ENCODE measurements around the gene LHFPL6. TPM values are rescaled to one million over a fixed set of nuclear protein-coding genes. Genes with fewer than 3 reads are reported as not detected.

The LHFPL6 gene
- total RNA-seq, result 10 to 100 TPM in 2 of 4 donors, 1 to 10 TPM in 2; 3.7 to 40.4 (median 8.0) TPM

DNA sequence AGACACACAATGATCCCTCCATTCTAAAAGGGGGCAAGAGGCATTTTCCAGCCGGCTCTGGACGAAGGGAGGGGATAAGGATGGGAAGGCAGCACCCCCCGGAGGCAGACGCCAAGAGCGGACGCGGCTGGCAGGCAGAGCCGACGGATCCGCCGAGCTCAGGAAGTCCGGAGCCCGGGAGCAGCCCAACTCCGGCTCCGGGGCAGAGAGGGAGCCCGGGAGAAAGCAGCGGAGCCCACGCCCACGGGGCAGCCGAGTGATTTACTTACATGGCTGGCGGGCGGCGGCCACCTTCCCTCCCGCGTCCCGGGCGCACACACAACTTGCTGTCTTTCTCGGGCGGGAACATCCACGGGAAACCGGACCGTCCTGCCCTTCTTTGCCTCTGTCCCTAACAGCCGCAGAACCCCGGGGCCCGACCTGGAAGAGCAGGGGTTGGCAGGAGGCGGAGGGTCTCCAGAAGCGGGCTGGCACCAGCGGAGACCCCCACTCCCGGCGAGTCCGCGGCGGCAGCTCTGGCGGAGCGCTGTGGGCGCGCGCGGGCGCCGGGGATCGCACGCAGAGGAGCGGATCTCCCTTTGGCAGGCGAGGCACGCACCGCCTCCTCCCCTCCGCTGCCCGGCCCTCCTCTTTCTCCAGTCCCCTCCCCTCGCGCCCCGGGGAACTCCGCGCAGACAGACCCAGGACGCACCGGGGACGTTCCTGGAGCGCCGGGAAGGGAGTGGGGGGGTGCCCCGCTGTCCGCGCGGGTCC, at the start of gene LHFPL6:
Gene LHFPL6, minus strand, starts transcription at position 580 of the 753 bp plus-strand sequence.
- H3K27me3 ChIP-seq, result peaks cover 0 to 10% (median 0%) of the 10 kb centered on the region in 4 donors
- H3K4me1 ChIP-seq, result peaks cover 3 to 44% (median 9%) of the 10 kb centered on the region in 3 donors
- DNase-seq, result no peak
- H3K4me3 ChIP-seq, result peak within 1 kb of the TSS; percentile 72 to 78 (median 75)
- 0% methylated on average over 1 of the region's 73 CpGs; no CpG with 5 or more reads in 1 of the 2 donors for WGBS, 2 donors
- intact Hi-C loops (cut with DNase I), result no loop called here
- no peaks in the 10 kb centered on the region for H3K9me3 ChIP-seq
- peak within 1 kb of the TSS; percentile 80 to 93 (median 90) for H3K27ac ChIP-seq
- TF ChIP-seq POLR2A (IDR thresholded peaks at IDR 0.05), result peak in 2 of 4 donors; percentile 68 to 75
- TF ChIP-seq, protein P1, sequence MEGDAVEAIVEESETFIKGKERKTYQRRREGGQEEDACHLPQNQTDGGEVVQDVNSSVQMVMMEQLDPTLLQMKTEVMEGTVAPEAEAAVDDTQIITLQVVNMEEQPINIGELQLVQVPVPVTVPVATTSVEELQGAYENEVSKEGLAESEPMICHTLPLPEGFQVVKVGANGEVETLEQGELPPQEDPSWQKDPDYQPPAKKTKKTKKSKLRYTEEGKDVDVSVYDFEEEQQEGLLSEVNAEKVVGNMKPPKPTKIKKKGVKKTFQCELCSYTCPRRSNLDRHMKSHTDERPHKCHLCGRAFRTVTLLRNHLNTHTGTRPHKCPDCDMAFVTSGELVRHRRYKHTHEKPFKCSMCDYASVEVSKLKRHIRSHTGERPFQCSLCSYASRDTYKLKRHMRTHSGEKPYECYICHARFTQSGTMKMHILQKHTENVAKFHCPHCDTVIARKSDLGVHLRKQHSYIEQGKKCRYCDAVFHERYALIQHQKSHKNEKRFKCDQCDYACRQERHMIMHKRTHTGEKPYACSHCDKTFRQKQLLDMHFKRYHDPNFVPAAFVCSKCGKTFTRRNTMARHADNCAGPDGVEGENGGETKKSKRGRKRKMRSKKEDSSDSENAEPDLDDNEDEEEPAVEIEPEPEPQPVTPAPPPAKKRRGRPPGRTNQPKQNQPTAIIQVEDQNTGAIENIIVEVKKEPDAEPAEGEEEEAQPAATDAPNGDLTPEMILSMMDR (IDR thresholded peaks at IDR 0.05), result peak in 1 of 6 experiments; percentile 14
- H3K36me3 ChIP-seq, result no peaks in the 10 kb centered on the region

DNA sequence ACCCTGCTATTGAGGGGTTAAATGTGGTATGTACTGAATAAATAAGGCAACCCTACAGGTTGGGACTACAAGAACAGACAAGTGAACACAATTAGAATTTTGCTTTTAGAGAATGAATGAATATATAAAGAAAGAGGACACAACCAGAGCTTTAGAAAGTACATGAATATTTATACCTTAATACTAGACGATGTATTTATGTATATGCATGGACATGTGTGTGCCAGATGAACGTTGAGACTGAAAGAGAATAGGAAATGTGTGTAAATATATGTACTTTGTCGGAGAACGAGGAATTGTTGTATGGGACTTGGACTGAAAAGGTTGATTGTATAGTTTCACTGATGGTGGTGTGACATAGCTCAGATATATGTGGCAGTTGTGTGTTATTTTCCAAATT, 43.1 kb upstream of the LHFPL6 start:
- 44 to 59% methylated on average over 4 of the region's 4 CpGs for WGBS, 2 donors
- Histone ChIP-seq H3K4me1 (no peaks in the 10 kb centered on the region), H3K9me3 (no peaks in the 10 kb centered on the region), H3K27ac (no peak overlapping the region), H3K27me3 (peaks cover 0 to 7% (median 0%) of the 10 kb centered on the region in 4 donors), H3K36me3 (no peaks in the 10 kb centered on the region), H3K4me3 (no peak overlapping the region)
- TF ChIP-seq, protein P1 (IDR thresholded peaks at IDR 0.05), result no peak
- TF ChIP-seq POLR2A (IDR thresholded peaks at IDR 0.05), result no peak
- DNase-seq, result no peak
- intact Hi-C loops (cut with DNase I), result no loop called here

DNA sequence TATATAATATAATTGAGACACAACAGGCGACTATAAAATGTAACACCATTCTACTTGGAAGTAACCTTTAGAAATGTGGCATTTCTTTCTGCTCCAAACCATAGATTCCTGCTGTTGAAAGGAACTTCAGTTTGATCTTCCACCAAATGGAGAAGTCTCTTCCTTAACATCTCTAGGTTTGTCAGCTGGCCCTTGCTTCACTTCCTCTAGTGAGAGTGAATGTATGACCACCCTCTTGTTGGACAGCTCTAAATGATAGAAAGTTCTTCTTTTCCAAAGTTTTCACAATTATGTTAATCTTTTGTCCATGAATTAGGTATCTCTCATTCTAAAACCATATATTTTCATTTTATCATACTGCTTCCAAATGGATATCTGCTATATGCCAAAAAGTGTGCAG, 38.7 kb upstream of the LHFPL6 start:
- Histone ChIP-seq H3K27me3 (peaks cover 0 to 7% (median 0%) of the 10 kb centered on the region in 4 donors), H3K27ac (no peak overlapping the region), H3K36me3 (no peaks in the 10 kb centered on the region), H3K4me1 (no peaks in the 10 kb centered on the region), H3K9me3 (no peaks in the 10 kb centered on the region), H3K4me3 (no peak overlapping the region)
- intact Hi-C loops (cut with DNase I), result no loop called here
- WGBS, 2 donors, result 87 to 91% methylated on average over 1 of the region's 1 CpG
- DNase-seq, result no peak
- TF ChIP-seq POLR2A (IDR thresholded peaks at IDR 0.05), result no peak
- TF ChIP-seq, protein P1 (IDR thresholded peaks at IDR 0.05), result no peak

DNA sequence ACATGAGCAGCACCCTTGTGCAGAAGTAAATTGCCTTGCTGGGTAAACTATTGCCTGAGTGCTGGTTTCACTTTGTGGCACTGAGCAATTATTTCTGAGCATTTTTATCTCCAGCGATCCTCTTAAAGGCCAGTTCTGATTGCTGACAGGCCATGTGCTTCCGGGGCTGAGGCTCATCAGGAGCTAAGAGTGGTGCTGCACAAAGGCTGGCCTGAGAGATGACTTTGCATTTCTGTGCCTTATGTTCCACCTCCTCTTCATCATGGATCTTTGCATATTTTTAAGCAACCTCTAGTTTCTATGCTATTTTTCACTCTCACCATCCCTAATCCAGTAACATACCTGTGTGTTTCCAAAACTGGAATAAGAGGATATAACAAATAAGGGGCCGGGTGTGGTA, 34.9 kb upstream of the LHFPL6 start:
- Histone ChIP-seq H3K4me3 (no peak overlapping the region), H3K4me1 (no peaks in the 10 kb centered on the region), H3K36me3 (no peaks in the 10 kb centered on the region), H3K27ac (no peak overlapping the region), H3K27me3 (peaks cover 0 to 14% (median 0%) of the 10 kb centered on the region in 4 donors), H3K9me3 (no peaks in the 10 kb centered on the region)
- intact Hi-C loops (cut with DNase I), result no loop called here
- no peak for DNase-seq
- no peak for TF ChIP-seq POLR2A (IDR thresholded peaks at IDR 0.05)
- TF ChIP-seq, protein P1 (IDR thresholded peaks at IDR 0.05), result no peak
- 82 to 91% methylated on average over 3 of the region's 3 CpGs for WGBS, 2 donors

DNA sequence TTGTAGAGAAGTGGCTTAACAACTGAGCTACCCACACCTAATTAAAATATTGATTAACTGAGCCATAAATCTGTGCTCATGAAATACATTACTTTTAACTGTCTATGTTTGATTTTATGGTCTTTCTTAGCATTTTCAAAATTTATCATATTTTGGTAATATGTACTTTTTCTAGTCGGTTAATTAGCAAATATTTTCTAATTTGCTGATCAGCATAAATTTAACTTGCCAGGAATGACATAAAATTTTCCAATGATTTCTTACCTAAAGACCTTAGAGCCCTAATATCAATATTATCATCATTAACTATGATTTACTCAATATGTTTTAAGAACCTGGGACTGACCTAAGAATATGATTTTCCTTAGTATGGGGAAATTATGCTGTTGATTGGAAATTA, 32.6 kb upstream of the LHFPL6 start:
- H3K27me3 ChIP-seq, result peaks cover 0 to 14% (median 0%) of the 10 kb centered on the region in 4 donors
- H3K4me3 ChIP-seq, result no peak overlapping the region
- WGBS, 2 donors, result 83 to 100% methylated on average over 1 of the region's 1 CpG
- no peaks in the 10 kb centered on the region for H3K4me1 ChIP-seq
- TF ChIP-seq, protein P1 (IDR thresholded peaks at IDR 0.05), result no peak
- TF ChIP-seq POLR2A (IDR thresholded peaks at IDR 0.05), result no peak
- no peaks in the 10 kb centered on the region for H3K36me3 ChIP-seq
- DNase-seq, result no peak
- intact Hi-C loops (cut with DNase I), result no loop called here
- H3K9me3 ChIP-seq, result peaks cover 0 to 5% (median 0%) of the 10 kb centered on the region in 3 donors
- H3K27ac ChIP-seq, result no peak overlapping the region

Data from esophagus squamous epithelium (tissue), 5 donors.